Spinal cord (tissue), 10 donors: ENCODE measurements around the gene NCAM1. TPM values are rescaled to one million over a fixed set of nuclear protein-coding genes. Genes with fewer than 3 reads are reported as not detected.
A peak's percentile ranks its signal among the peaks of the same experiment; 100 is the strongest.

ENCODE experiments used
- DNase-seq, 6 donors: peaks; one replicate each; pipeline versions ENCODE4 v3.0.0 to v3.0.0-alpha.2; 2013 to 2015; ENCODE audit warnings: low spot score in 6 of 6, low read depth in 4 of 6
- H3K27ac ChIP-seq: one replicate; pipeline ENCODE4 v1.5.1; 2013; ENCODE audit warnings: low read depth, low read length, control low read depth
- H3K27me3 ChIP-seq: one replicate; pipeline ENCODE4 v1.6.1; 2013; ENCODE audit warnings: low read length; ENCODE audit not compliant: control insufficient read depth, insufficient read depth
- H3K36me3 ChIP-seq: one replicate; pipeline ENCODE4 v1.6.1; 2013; ENCODE audit warnings: low read length; ENCODE audit not compliant: control insufficient read depth, insufficient read depth
- H3K4me1 ChIP-seq: one replicate; pipeline ENCODE4 v1.6.1; 2013; ENCODE audit warnings: low read length; ENCODE audit not compliant: control insufficient read depth, insufficient read depth
- H3K4me3 ChIP-seq: one replicate; pipeline ENCODE4 v1.5.1; 2013; ENCODE audit warnings: low read depth, low read length, control low read depth
- H3K9me3 ChIP-seq: one replicate; pipeline ENCODE4 v1.6.1; 2013; ENCODE audit warnings: low read length; ENCODE audit not compliant: control insufficient read depth, insufficient read depth
- WGBS: methylation state at CpG from one replicate; pipeline ENCODE4 v1.1.5; 2013; ENCODE audit warnings: missing lambda C conversion rate; ENCODE audit not compliant: insufficient coverage; 5-methylcytosine and 5-hydroxymethylcytosine counted together
- polyA plus RNA-seq, 2 donors: library from polyadenylated mRNA; unstranded; fragments of 120-200 nt; gene quantifications; one replicate each; pipeline ENCODE4 v1.2.1, GENCODE V29; 2013; ENCODE audit not compliant: insufficient read length in 2 of 2
- total RNA-seq, 2 donors: library from RNA; depleted of rRNA in 1 of 2; stranded (reverse); fragments of 120-200 nt in 1 of 2; fragments of >200 nt in 1 of 2; gene quantifications; one replicate each; pipeline versions ENCODE4 v1.2.3 to v1.2.4, GENCODE V29; 2013 to 2014
- donor health status: healthy.

Gene NCAM1
- total and polyA plus RNA-seq, 4 donors, result 205 to 523 (median 383) TPM

GRCh38 chr11:113255096-113255495 is 293.9 kb downstream of the NCAM1 start:
- Histone ChIP-seq H3K9me3 (no peaks in the 10 kb centered on the region), H3K27me3 (no peaks in the 10 kb centered on the region), H3K27ac (no peak overlapping the region), H3K4me3 (no peak overlapping the region), H3K36me3 (peaks cover 31% of the 10 kb centered on the region), H3K4me1 (peaks cover 3% of the 10 kb centered on the region)
- DNase-seq, result no peak
- WGBS, result no CpG with 5 or more reads among the region's 4 CpGs

- Histone ChIP-seq H3K9me3 (no peaks in the 10 kb centered on the region), H3K27ac (no peak overlapping the region), H3K4me3 (no peak overlapping the region), H3K27me3 (no peaks in the 10 kb centered on the region), H3K36me3 (peaks cover 36% of the 10 kb centered on the region), H3K4me1 (peaks cover 3% of the 10 kb centered on the region)
- DNase-seq, result no peak
- WGBS, result 93% methylated on average over 6 of the region's 6 CpGs
Observed at GRCh38 chr11:113255741-113256140, 294.5 kb downstream of the NCAM1 start.

- WGBS, result 100% methylated on average over 1 of the region's 3 CpGs
Observed at GRCh38 chr11:113256431-113257202, 295.4 kb downstream of the NCAM1 start.

GRCh38 chr11:113260096-113260425 is 298.8 kb downstream of the NCAM1 start:
- WGBS, result 98% methylated on average over 7 of the region's 9 CpGs
- Histone ChIP-seq H3K4me1 (peaks cover 13% of the 10 kb centered on the region), H3K9me3 (no peaks in the 10 kb centered on the region), H3K27me3 (no peaks in the 10 kb centered on the region), H3K36me3 (peaks cover 59% of the 10 kb centered on the region), H3K27ac (no peak overlapping the region), H3K4me3 (no peak overlapping the region)
- no peak for DNase-seq

More at GRCh38 chr11:113256431-113257202, 295.4 kb downstream of the NCAM1 start:
- Histone ChIP-seq H3K9me3 (no peaks in the 10 kb centered on the region), H3K4me3 (no peak overlapping the region), H3K36me3 (peaks cover 43% of the 10 kb centered on the region), H3K4me1 (peaks cover 3% of the 10 kb centered on the region), H3K27ac (no peak overlapping the region), H3K27me3 (no peaks in the 10 kb centered on the region)
- DNase-seq, result no peak

GRCh38 chr11:113260541-113260940 is 299.3 kb downstream of the NCAM1 start:
- H3K27ac ChIP-seq, result no peak overlapping the region
- H3K27me3 ChIP-seq, result no peaks in the 10 kb centered on the region
- DNase-seq, result no peak
- WGBS, result 85% methylated on average over 1 of the region's 1 CpG
- no peak overlapping the region for H3K4me3 ChIP-seq
- H3K9me3 ChIP-seq, result no peaks in the 10 kb centered on the region
- H3K36me3 ChIP-seq, result peaks cover 59% of the 10 kb centered on the region
- H3K4me1 ChIP-seq, result peaks cover 13% of the 10 kb centered on the region

GRCh38 chr11:113261709-113262475 is 300.7 kb downstream of the NCAM1 start:
- Histone ChIP-seq H3K4me3 (no peak overlapping the region), H3K36me3 (peaks cover 47% of the 10 kb centered on the region), H3K27ac (no peak overlapping the region), H3K4me1 (peaks cover 13% of the 10 kb centered on the region), H3K9me3 (no peaks in the 10 kb centered on the region), H3K27me3 (no peaks in the 10 kb centered on the region)
- DNase-seq, result no peak
- WGBS, result 93% methylated on average over 7 of the region's 10 CpGs

- Histone ChIP-seq H3K27me3 (no peaks in the 10 kb centered on the region), H3K9me3 (no peaks in the 10 kb centered on the region), H3K36me3 (peaks cover 51% of the 10 kb centered on the region), H3K27ac (no peak overlapping the region), H3K4me3 (no peak overlapping the region), H3K4me1 (peaks cover 13% of the 10 kb centered on the region)
- 61% methylated on average over 2 of the region's 2 CpGs for WGBS
- DNase-seq, result no peak
Observed at GRCh38 chr11:113262594-113262993, 301.4 kb downstream of the NCAM1 start.

GRCh38 chr11:113263458-113264259 is 302.4 kb downstream of the NCAM1 start:
- 79% methylated on average over 9 of the region's 9 CpGs for WGBS
- H3K9me3 ChIP-seq, result no peaks in the 10 kb centered on the region
- no peak overlapping the region for H3K27ac ChIP-seq
- H3K36me3 ChIP-seq, result peaks cover 55% of the 10 kb centered on the region
- DNase-seq, result no peak
- no peak overlapping the region for H3K4me3 ChIP-seq
- H3K4me1 ChIP-seq, result peaks cover 13% of the 10 kb centered on the region
- no peaks in the 10 kb centered on the region for H3K27me3 ChIP-seq

- Histone ChIP-seq H3K4me1 (peaks cover 13% of the 10 kb centered on the region), H3K9me3 (no peaks in the 10 kb centered on the region), H3K4me3 (no peak overlapping the region), H3K27ac (no peak overlapping the region), H3K36me3 (peaks cover 56% of the 10 kb centered on the region), H3K27me3 (no peaks in the 10 kb centered on the region)
- peak in 2 of 6 donors; percentile 52 to 54 for DNase-seq
- 56% methylated on average over 1 of the region's 2 CpGs for WGBS
Observed at GRCh38 chr11:113265362-113265761, 304.1 kb downstream of the NCAM1 start.
